ENCODE results near the gene ERVK3-1.
A peak's percentile ranks its signal among the peaks of the same experiment; 100 is the strongest.

Gene ERVK3-1

DNA sequence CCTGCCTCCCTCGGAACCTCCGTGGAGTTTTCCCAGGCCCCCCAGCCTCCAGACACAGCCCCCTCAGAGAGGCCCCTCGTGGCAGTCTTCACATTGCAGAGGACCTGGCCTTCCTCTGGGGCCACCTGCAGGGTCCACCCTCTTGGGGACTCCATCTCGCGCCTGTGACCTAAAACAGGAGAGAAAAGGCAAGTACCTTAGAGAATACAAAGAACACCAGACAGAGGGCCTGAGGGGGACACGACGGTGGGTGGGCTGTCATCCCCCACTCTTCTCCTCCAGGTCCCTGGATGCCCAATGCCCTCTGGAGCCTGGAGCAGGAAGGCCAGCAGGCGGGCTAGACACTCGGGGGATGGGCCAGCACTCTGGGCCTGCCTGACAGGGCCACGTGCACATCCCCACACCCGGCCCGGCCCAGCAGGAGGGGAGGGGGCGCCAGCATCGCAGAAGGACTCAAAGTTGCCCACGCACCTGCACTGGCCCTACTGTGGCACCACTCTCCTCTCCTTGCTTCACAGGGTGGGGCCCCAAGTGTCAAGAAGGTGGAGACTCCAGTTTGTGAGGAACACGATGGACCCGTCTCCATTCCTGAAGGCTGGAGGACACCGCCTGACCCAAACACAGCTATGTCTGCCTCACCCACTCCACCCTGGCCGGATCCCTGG, 52.4 kb downstream of the ERVK3-1 start:
- DNase-seq = no peak

DNA sequence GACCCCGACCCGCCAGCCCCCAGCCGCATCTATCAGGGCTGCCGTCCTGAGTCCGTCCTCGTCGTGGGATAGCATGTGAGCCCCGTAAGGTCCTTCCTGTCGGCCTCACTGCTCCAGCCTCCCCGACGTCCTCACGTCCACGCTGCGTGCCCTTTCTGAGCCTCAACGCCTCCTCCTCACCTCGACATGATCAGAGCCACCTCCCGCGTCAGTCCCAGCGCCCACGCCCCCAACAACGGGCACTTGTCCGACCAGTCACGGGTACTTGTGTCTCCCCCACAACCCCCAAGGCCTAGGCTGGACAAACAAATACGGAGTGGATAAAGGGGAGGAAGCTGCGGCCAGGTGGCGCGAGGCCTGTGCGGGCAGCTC, 56.7 kb downstream of the ERVK3-1 start:
- peak in 18 of 56 donors; percentile 30 to 75 (median 60) for DNase-seq

DNA sequence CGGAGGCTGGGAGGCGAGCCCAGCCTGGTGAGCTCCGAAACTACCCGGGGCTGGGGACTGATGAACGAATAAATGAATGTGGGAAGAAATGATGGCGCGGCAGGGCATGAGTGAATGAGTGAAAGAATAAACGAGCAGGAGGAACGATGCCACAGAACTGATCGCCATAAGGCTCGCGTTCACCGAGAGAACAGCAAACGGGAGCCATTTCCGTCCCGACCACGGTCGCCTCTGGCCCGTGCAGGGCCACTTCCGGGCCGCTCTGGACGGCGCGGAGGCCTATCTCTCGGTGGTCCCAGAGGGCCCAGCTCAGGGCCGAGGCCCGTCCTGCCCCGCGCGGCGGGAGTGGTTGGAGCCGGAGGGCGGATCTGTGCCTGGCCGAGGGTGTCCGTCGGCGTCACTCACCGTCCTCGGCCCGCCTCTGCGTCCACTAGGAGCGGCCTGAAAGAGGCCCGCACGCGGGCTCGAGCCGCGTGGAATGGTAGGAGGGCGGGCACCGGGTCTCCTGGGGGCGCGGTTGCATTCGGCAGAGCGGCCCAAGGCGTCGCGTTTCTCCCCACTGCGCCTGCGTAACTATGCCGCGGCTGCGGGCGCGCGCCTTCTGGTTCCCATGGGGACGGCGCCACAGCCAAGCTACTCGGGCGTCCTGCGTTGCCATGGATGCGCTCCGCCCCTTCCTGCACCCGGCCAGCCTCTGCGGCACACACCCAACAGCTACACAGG, 57.3 kb downstream of the ERVK3-1 start, which contains the start of gene ZNF497:
TSS of gene ZNF497 (minus strand) at position 480 of the 723 bp plus-strand sequence. CDS start 5,116 bp downstream, outside the sequence.
- peak; percentile 80 to 98 (median 96) for DNase-seq

DNA sequence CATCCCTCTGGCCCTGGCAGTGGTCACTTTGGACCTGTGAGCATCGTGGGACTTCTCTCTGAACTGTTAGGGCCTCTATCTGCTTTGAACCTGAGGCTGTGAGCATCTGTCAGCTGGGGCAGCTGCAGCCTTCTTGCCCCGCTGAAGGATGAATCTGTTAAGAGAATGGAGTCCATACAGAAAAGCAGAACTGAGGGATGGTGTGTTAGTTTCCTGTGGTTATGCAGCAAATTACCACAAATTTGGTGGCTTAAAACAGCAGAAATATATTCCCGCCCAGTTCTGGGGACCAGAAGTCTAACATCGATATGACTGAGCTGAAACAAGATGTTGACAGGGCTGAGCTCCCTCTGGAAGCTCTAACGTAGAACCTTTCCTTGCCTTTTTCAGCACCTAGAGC, 59.0 kb downstream of the ERVK3-1 start:
- DNase-seq = no peak

All from nucleus accumbens (tissue), 56 donors.